Keratinocyte (primary cell): ENCODE data around the gene FOXE1.

Source experiments
- CTCF ChIP-seq, 3 experiments: IDR thresholded peaks in 1 of 3; conservative IDR thresholded peaks in 1 of 3; optimal IDR thresholded peaks in 1 of 3; 2 replicates in 2 of 3; 3 replicates in 1 of 3; pipeline versions ENCODE3 to v1.5.1; 2011; ENCODE audit warnings: low read length in 3 of 3, mild to moderate bottlenecking in 3 of 3, moderate library complexity in 2 of 3, control low read depth in 1 of 3, inconsistent platforms in 1 of 3; ENCODE audit not compliant: insufficient read depth in 2 of 3; ENCODE audit errors: extremely low read depth in 1 of 3
- EZH2 ChIP-seq: IDR thresholded peaks from one replicate; pipeline ENCODE4 v1.6.1; 2012; ENCODE audit warnings: inconsistent platforms, mild to moderate bottlenecking, low read length, moderate library complexity

- TF ChIP-seq EZH2 (no peak), CTCF (optimal IDR thresholded peaks at IDR 0.05 in 1 of 3, IDR thresholded peaks at IDR 0.05 in 1 of 3, conservative IDR thresholded peaks at IDR 0.05 in 1 of 3; ENCODE audit: extremely low read depth in 1 of 3, insufficient read depth in 2 of 3, low read length in 3 of 3) (no peak)
These were observed 10.1 kb upstream of the FOXE1 start for GRCh38 chr9:97842960-97843359.
